Skin of body (tissue), 2 donors: ENCODE measurements around the gene BTBD10. TPM values are rescaled to one million over a fixed set of nuclear protein-coding genes. Genes with fewer than 3 reads are reported as not detected.
A peak's percentile ranks its signal among the peaks of the same experiment; 100 is the strongest.

ENCODE experiments used
- DNase-seq: peaks from one replicate; lab custom pipeline; 2025; lab: John Stamatoyannopoulos, UW
- total RNA-seq: library from RNA; depleted of rRNA; stranded (reverse); fragments of >200 nt; gene quantifications from one replicate; pipeline ENCODE4 v1.2.3, GENCODE V29; 2014

BTBD10 gene
- total RNA-seq, 1 donor from 2014 or later: 40.3 TPM

GRCh38 chr11:13375798-13376197 is 87.2 kb downstream of the BTBD10 start:
- no peak for DNase-seq

GRCh38 chr11:13373216-13373615 is 89.8 kb downstream of the BTBD10 start:
- no peak for DNase-seq

GRCh38 chr11:13368041-13368446 is 95.0 kb downstream of the BTBD10 start:
- no peak for DNase-seq

- no peak for DNase-seq
Measured at GRCh38 chr11:13367115-13367514, 95.9 kb downstream of the BTBD10 start.

- DNase-seq: no peak
Measured at GRCh38 chr11:13366266-13367026, 96.6 kb downstream of the BTBD10 start.

- DNase-seq: no peak
Measured at GRCh38 chr11:13364388-13364787, 98.6 kb downstream of the BTBD10 start.

- DNase-seq: no peak
Measured at GRCh38 chr11:13362596-13363109, 100.4 kb downstream of the BTBD10 start.

GRCh38 chr11:13358596-13359270 is 104.3 kb downstream of the BTBD10 start:
- no peak for DNase-seq

- no peak for DNase-seq
Measured at GRCh38 chr11:13357232-13357631, 105.8 kb downstream of the BTBD10 start.

GRCh38 chr11:13355191-13355590 is 107.8 kb downstream of the BTBD10 start:
- no peak for DNase-seq

GRCh38 chr11:13354335-13354734 is 108.7 kb downstream of the BTBD10 start:
- no peak for DNase-seq

- no peak for DNase-seq
Measured at GRCh38 chr11:13352711-13353110, 110.3 kb downstream of the BTBD10 start.

- DNase-seq: no peak
Measured at GRCh38 chr11:13349581-13349980, 113.4 kb downstream of the BTBD10 start.

GRCh38 chr11:13349046-13349445 is 114.0 kb downstream of the BTBD10 start:
- DNase-seq: no peak

GRCh38 chr11:13348305-13348704 is 114.7 kb downstream of the BTBD10 start:
- no peak for DNase-seq

GRCh38 chr11:13347901-13348300 is 115.1 kb downstream of the BTBD10 start:
- no peak for DNase-seq

GRCh38 chr11:13346470-13346869 is 116.6 kb downstream of the BTBD10 start:
- DNase-seq: no peak

- no peak for DNase-seq
Measured at GRCh38 chr11:13344818-13345217, 118.2 kb downstream of the BTBD10 start.

GRCh38 chr11:13343931-13344717 is 118.9 kb downstream of the BTBD10 start:
- peak; percentile 44 for DNase-seq

- DNase-seq: no peak
Measured at GRCh38 chr11:13343067-13343466, 120.0 kb downstream of the BTBD10 start.

GRCh38 chr11:13341026-13341425 is 122.0 kb downstream of the BTBD10 start:
- no peak for DNase-seq
